Measurements from ENCODE around the gene DNAL4.

Gene DNAL4

GRCh38 chr22:38756711-38757463 lies 37.1 kb downstream of the DNAL4 start:
- no peak for DNase-seq

- DNase-seq, result peak; percentile 95
These were observed 37.9 kb downstream of the DNAL4 start, which contains the start of gene SUN2 for GRCh38 chr22:38755911-38756532. SUN2 (minus strand) TSS chr22:38755998; CDS start chr22:38752628, 3,370 bp downstream.

GRCh38 chr22:38755155-38755910 lies 38.6 kb downstream of the DNAL4 start:
- DNase-seq, result peak; percentile 47

GRCh38 chr22:38754751-38755154 lies 39.2 kb downstream of the DNAL4 start:
- DNase-seq, result peak; percentile 49

GRCh38 chr22:38753948-38754750 lies 39.8 kb downstream of the DNAL4 start:
- DNase-seq, result peak; percentile 37

- DNase-seq, result peak; percentile 85
These were observed 42.3 kb downstream of the DNAL4 start for GRCh38 chr22:38751422-38752346.

- DNase-seq, result no peak
These were observed 42.9 kb downstream of the DNAL4 start for GRCh38 chr22:38751066-38751421.

GRCh38 chr22:38750638-38751037 lies 43.3 kb downstream of the DNAL4 start:
- no peak for DNase-seq

- DNase-seq, result no peak
These were observed 43.8 kb downstream of the DNAL4 start for GRCh38 chr22:38750104-38750503.

- no peak for DNase-seq
These were observed 45.3 kb downstream of the DNAL4 start for GRCh38 chr22:38748487-38749136.

GRCh38 chr22:38745676-38746460 lies 48.1 kb downstream of the DNAL4 start:
- DNase-seq, result no peak

GRCh38 chr22:38744981-38745380 lies 49.0 kb downstream of the DNAL4 start:
- no peak for DNase-seq

GRCh38 chr22:38742176-38742942 lies 51.6 kb downstream of the DNAL4 start:
- no peak for DNase-seq

GRCh38 chr22:38741576-38741975 lies 52.4 kb downstream of the DNAL4 start:
- no peak for DNase-seq

GRCh38 chr22:38741166-38741565 lies 52.8 kb downstream of the DNAL4 start:
- DNase-seq, result no peak

- DNase-seq, result no peak
These were observed 53.2 kb downstream of the DNAL4 start for GRCh38 chr22:38740754-38741153.

- no peak for DNase-seq
These were observed 53.7 kb downstream of the DNAL4 start for GRCh38 chr22:38740116-38740723.

GRCh38 chr22:38739300-38740055 lies 54.5 kb downstream of the DNAL4 start:
- DNase-seq, result no peak

All from CD4-positive, alpha-beta T cell treated with Interleukin-17A for 1 hour (primary cell).